Glomerular visceral epithelial cell (primary cell): ENCODE measurements around the gene SLC13A2.

Experiments used
- DNase-seq: peaks from one replicate; pipeline ENCODE4 v3.0.0-alpha.2; 2016; ENCODE audit errors: extremely low spot score

The SLC13A2 gene

DNA sequence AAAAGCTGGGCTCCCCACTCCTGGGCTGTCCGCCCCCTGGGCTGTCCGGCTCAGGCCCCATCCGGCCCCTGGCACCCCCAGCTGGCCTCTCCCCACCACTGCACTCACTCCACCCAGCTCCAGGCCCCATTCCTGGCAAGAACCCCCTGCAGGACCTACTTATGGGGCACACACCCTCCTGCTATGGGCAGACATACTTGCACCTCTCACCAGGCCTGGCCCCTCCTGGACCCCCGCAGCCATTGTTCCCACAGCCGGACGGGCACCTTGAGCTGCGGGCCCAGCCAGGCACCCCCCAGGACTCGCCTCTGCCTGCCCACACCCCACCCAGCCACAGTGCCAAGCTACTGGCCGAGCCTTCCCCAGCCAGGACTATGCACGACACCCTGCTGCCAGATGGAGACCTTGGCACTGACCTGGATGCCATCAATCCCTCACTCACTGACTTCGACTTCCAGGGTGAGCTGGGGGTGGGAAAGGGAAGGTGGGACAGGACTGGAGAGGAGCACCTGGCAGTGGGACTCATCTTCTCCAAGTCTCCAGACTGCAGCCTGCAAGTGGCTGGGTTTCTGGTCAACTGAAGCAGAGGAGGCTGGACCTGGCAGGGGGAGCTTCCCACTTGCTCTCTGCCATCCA is 61.4 kb downstream of the SLC13A2 start:
- no peak for DNase-seq

DNA sequence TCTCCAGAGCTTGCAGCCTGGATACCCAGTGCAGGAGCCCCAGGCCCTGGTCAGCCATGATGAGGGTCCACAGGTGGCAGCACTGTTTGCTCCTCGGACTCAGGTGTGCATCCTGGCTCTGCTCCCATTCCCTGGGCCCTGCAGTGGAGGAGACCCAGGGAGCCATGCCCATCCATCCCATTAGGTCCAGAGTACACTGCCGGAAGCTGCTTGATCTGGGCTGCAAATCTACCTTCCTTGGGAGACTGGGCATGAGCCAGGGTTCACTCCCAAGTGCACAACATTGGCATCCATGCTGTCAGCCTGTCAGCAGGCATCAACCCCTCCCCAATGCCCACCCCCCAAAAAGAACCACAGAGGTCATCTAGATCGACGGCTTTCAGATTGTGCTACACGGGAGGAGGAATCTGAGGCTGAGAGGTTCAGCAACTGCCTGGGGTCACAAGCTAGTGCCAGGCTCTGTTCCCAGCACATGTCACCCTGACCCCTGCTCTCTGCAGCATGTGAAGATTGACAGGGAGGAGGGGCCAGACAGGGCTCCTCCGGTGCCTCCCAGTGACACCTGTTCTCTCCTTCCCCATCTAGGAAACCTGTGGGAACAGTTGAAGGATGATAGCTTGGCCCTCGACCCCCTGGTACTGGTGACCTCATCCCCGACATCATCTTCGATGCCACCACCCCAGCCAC is 63.2 kb downstream of the SLC13A2 start:
- DNase-seq, result no peak

DNA sequence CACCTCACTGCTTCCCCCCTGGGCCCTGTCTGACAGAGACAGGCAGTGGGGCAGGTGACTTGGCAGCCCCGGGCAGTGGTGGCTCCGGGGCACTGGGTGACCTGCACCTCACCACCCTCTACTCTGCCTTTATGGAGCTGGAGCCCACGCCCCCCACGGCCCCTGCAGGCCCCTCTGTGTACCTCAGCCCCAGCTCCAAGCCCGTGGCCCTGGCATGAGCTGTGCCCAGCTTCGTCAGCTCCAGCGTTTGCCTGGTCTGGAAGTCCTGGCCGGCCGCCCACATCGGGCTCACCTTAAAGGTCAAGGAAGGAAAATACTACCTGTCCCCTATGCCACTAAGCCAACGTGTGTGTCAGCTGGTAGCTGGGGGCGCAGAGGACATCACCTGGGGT is 63.8 kb downstream of the SLC13A2 start:
- no peak for DNase-seq

DNA sequence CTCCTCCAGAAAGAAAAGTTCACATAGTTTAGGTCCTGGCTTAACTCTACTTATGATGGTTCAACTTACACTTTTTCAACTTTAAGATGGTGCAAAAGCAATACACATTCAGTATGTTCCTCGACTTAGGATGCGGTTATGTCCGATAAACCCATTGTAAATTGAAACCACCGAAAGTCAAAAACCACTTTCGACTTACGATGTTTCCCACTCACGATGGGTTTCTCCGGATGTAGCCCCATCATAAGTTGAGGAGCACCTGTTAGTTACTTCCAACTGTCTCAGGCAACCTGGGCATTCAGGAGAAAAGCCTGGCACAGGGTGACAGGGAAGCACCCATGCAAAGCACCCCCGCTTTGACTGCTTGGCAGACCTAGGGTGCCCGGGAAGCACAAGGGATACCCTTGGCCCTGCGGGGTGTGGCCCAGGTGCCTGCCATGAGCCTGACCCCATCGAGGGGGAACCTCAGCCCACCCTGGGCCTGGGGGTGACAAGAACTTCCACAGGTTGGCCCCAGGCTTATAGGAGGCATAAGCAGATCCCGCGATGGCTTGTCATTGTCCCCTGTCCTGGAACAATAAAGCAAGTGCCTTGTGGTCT is 65.0 kb downstream of the SLC13A2 start:
- no peak for DNase-seq

DNA sequence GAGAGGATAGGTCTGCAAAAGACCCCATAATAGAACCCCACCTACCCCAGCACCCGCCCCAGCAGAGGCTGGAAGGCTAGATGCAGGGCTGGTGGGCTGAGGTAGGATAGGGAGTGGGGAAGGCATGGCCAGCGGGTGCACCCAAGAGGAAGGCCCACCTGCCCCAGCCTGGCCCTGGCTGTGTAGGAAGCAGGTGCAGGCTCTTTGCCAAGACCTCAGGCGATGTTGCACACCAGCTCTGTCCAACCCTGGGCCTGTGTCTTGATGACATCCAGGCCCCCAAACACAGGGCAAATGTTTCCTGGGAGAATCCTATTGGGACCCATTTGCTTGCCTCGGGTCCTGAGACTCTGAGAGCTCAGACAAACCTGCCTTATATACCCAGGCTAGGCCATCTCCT is 66.8 kb downstream of the SLC13A2 start:
- no peak for DNase-seq

DNA sequence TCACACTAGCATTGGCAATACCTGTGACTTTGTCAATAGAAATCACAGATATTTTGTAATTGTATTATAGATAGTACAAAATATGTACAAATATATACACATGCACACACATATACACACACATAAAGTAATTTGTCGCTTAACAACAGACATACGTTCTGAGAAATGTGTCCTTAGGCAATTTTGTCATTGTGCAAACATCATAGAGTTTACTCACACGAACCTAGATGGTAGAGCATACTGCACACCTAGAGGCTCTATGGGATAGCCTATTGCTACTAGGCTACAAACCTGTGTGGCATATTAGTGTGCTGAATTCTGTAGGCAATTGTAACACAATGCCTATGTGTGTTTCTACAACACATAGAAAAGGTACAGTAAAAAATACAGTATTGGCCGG is 68.0 kb downstream of the SLC13A2 start:
- DNase-seq, result no peak

DNA sequence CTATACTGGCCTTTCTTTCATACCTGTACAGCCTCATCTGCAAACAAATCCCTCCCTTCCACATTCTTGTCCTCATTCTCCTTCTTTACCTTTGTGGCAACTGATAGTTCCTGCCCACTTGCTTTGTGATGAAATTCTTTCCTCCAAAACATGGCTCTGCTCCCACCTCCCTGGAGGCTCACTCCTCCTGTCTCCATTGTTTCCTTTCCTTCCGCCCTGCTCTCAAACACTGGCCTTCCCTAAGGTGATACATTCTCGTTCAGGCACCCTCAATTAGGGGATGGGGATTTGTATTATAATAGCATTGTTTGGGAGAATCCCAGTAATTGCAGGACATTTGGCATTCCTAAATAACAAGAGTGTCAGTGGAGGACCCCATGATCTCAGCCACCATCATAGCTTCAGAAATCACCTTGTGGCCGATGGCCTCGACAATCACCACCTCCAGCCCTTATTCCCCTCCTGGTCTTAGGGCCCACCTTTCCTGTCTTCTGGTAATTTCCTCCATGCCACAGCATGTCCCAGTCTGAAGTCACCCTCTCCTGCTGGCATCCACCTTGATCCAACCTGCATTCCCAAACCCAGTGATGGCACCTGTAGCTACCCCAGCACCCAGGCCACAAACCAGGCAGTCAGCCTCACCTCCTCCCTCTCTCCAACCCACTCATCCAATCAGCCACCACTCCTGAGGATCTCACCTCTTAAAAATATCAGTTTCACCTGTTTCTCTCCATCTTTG is 71.1 kb downstream of the SLC13A2 start:
- DNase-seq, result no peak

DNA sequence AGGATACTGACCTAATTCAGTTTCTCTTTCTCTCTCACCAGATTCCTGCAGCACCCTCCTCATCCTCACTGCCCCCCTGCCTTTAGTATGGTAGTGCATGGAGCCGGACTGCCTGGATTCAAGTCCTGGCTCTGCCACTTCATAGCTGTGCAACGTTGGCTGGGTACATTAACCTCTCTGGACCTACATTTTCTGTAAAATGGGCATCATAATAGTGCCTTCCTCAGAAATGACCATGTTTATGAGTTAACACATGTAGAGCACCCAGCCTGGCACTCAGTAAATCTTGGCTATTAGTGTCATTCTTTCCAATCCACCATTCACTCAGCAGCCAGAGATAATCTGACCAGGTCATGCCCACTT is 71.7 kb downstream of the SLC13A2 start:
- DNase-seq, result no peak

DNA sequence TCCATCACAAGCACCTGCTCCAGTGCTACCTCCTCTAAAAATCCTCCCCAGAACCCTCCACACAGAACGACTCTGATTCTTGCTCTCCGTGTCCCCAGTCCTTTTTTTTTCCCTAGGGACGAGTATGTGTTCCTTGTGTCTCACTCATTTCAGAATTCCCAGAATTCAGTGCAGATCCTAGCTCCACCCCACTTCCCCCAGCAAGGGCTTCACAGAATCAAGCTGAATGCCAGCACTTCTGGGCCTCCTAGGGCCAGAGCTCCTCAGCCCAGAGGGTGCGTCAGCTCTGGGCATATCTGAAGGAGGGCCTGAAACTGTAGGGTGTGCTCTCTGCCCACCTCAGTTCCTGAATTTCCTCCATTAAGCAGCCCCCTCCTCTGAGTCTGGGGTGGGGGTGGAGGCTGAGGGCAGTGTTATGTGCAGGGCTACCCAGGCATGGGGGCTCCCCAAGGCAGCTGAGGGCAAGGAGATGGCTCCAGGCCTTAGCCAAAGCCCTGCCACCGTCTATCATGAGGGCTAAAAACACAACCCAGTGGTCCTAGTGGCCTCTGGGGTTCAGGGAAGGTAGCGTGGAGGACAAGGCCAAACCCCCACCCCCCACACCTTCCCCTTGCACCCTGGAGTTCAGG is 72.5 kb downstream of the SLC13A2 start:
- DNase-seq, result no peak

DNA sequence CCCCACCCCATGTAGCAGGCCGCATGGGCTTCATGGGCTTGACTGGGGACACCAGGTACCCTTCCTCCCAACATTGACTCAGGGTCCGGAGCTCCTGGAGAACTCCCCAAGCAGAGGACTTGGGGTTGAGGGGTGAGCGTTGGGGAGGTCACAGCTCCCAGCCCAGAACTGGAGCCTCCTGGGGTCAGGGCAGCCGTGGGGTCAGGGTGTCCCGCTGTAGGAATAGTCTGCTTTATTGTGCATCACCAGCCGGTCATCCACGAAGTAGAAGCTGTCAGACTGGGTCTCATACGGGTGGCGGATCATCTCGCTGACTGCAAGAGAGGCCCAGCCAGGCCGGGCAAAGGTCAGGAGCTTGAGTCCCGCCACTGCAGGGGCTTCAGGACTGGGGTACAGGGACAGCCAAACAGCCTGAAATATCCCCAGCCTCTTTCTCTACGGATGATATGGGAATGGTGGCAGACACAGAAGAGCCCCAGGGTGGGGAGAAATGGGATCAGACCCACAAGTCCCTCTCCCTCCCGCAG is 73.7 kb downstream of the SLC13A2 start:
- no peak for DNase-seq
